ENCODE data around the gene TROAP. TPM values are rescaled to one million over a fixed set of nuclear protein-coding genes. Genes with fewer than 3 reads are reported as not detected.
A peak's percentile ranks its signal among the peaks of the same experiment; 100 is the strongest.

TROAP gene
- total RNA-seq, 1 donor from 2014 or later: 0.66 TPM

- no peak for DNase-seq
- peak overlapping the region; percentile 78 for H3K27ac ChIP-seq (replicated peaks)
Observed at GRCh38 chr12:49322367-49322707, 718 bp upstream of the TROAP start.

GRCh38 chr12:49323524-49324097 is 556 bp downstream of the TROAP start:
- Histone ChIP-seq H3K27ac (replicated peaks) (no peak overlapping the region), H3K4me3 (peak overlapping the region; percentile 77), H3K27me3 (ENCODE audit: low read depth) (no peaks in the 10 kb centered on the region), H3K36me3 (no peaks in the 10 kb centered on the region), H3K9me3 (replicated peaks) (no peaks in the 10 kb centered on the region), H3K4me1 (peaks cover 16% of the 10 kb centered on the region)
- TF ChIP-seq CTCF (IDR thresholded peaks at IDR 0.05; ENCODE audit: borderline replicate concordance): no peak
- intact Hi-C loops (cut with micrococcal nuclease): no loop called here
- DNase-seq: no peak

More at GRCh38 chr12:49322367-49322707, 718 bp upstream of the TROAP start:
- Histone ChIP-seq H3K36me3 (no peaks in the 10 kb centered on the region), H3K4me1 (peaks cover 16% of the 10 kb centered on the region), H3K4me3 (peak overlapping the region; percentile 77), H3K9me3 (replicated peaks) (no peaks in the 10 kb centered on the region), H3K27me3 (ENCODE audit: low read depth) (no peaks in the 10 kb centered on the region)
- TF ChIP-seq CTCF (IDR thresholded peaks at IDR 0.05; ENCODE audit: borderline replicate concordance): no peak
- intact Hi-C loops (cut with micrococcal nuclease): no loop called here

- no peak for TF ChIP-seq CTCF (IDR thresholded peaks at IDR 0.05; ENCODE audit: borderline replicate concordance)
- H3K36me3 ChIP-seq: no peaks in the 10 kb centered on the region
- no peak overlapping the region for H3K4me3 ChIP-seq
- intact Hi-C loops (cut with micrococcal nuclease): no loop called here
- H3K9me3 ChIP-seq (replicated peaks): no peaks in the 10 kb centered on the region
- H3K4me1 ChIP-seq: peaks cover 16% of the 10 kb centered on the region
- DNase-seq: no peak
- peaks cover 13% of the 10 kb centered on the region for H3K27me3 ChIP-seq (ENCODE audit: low read depth)
- no peak overlapping the region for H3K27ac ChIP-seq (replicated peaks)
Observed at GRCh38 chr12:49325606-49326005, 2.6 kb downstream of the TROAP start.

- intact Hi-C loops (cut with micrococcal nuclease): no loop called here
- Histone ChIP-seq H3K4me3 (no peak overlapping the region), H3K9me3 (replicated peaks) (no peaks in the 10 kb centered on the region), H3K27ac (replicated peaks) (no peak overlapping the region), H3K4me1 (peaks cover 20% of the 10 kb centered on the region), H3K36me3 (no peaks in the 10 kb centered on the region), H3K27me3 (ENCODE audit: low read depth) (peaks cover 29% of the 10 kb centered on the region)
- no peak for TF ChIP-seq CTCF (IDR thresholded peaks at IDR 0.05; ENCODE audit: borderline replicate concordance)
- no peak for DNase-seq
Observed at GRCh38 chr12:49327368-49327767, 4.3 kb downstream of the TROAP start.

- intact Hi-C loops (cut with micrococcal nuclease): no loop called here
- H3K9me3 ChIP-seq (replicated peaks): no peaks in the 10 kb centered on the region
- H3K4me1 ChIP-seq: peaks cover 16% of the 10 kb centered on the region
- no peak overlapping the region for H3K27ac ChIP-seq (replicated peaks)
- no peak for TF ChIP-seq CTCF (IDR thresholded peaks at IDR 0.05; ENCODE audit: borderline replicate concordance)
- H3K36me3 ChIP-seq: no peaks in the 10 kb centered on the region
- DNase-seq: no peak
- H3K27me3 ChIP-seq (ENCODE audit: low read depth): peaks cover 35% of the 10 kb centered on the region
- no peak overlapping the region for H3K4me3 ChIP-seq
Observed at GRCh38 chr12:49327887-49328286, 4.8 kb downstream of the TROAP start.

Measured in left ventricle myocardium inferior (tissue), 1 donor.